A673 (cell line): ENCODE measurements around the gene CNDP1.

ENCODE experiments used
- EZH2 ChIP-seq: fragments of 200-600 bp; sonication (generic); IDR thresholded peaks from 2 replicates; pipeline ENCODE4 v1.6.1; 2017; ENCODE audit warnings: borderline replicate concordance, low read depth, mild to moderate bottlenecking, mixed read lengths, antibody characterized with exemption, low read length; ENCODE audit not compliant: poor library complexity, severe bottlenecking
- TF ChIP-seq, protein P1 (sequence below): fragments of 300-800, 200-600 bp; sonication (generic); conservative IDR thresholded peaks from 2 replicates; pipeline ENCODE4 v1.5.1; 2017; ENCODE audit warnings: low read depth, mild to moderate bottlenecking, antibody characterized with exemption, low read length, moderate library complexity, mixed read lengths

DNA sequence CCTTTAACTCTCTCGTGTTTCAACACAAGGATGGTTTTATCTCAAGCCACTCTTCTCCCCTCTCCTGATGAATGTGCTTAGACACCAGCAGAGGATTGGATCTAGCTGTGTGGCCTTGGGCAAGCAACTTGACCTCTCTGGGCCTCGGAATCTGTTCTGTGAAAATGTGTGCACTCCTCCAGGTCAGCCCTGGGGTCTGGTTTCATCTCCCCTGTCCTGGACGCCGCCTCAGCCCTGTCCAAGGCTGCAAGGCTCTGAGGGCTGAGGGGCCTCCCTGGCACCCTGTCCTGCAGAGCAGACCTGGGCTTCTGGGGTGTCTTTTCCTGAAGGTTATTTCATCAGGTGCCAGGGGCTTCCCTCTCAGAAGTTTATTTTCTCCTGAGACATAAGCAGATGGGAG, 28.5 kb downstream of the CNDP1 start:
- TF ChIP-seq, protein P1, sequence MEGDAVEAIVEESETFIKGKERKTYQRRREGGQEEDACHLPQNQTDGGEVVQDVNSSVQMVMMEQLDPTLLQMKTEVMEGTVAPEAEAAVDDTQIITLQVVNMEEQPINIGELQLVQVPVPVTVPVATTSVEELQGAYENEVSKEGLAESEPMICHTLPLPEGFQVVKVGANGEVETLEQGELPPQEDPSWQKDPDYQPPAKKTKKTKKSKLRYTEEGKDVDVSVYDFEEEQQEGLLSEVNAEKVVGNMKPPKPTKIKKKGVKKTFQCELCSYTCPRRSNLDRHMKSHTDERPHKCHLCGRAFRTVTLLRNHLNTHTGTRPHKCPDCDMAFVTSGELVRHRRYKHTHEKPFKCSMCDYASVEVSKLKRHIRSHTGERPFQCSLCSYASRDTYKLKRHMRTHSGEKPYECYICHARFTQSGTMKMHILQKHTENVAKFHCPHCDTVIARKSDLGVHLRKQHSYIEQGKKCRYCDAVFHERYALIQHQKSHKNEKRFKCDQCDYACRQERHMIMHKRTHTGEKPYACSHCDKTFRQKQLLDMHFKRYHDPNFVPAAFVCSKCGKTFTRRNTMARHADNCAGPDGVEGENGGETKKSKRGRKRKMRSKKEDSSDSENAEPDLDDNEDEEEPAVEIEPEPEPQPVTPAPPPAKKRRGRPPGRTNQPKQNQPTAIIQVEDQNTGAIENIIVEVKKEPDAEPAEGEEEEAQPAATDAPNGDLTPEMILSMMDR: no peak
- TF ChIP-seq EZH2: no peak
